ENCODE data around the gene ITGB6. TPM values are rescaled to one million over a fixed set of nuclear protein-coding genes. Genes with fewer than 3 reads are reported as not detected.

The ITGB6 gene
- total and polyA plus RNA-seq, 4 experiments from 2014 or later: not detected

DNA sequence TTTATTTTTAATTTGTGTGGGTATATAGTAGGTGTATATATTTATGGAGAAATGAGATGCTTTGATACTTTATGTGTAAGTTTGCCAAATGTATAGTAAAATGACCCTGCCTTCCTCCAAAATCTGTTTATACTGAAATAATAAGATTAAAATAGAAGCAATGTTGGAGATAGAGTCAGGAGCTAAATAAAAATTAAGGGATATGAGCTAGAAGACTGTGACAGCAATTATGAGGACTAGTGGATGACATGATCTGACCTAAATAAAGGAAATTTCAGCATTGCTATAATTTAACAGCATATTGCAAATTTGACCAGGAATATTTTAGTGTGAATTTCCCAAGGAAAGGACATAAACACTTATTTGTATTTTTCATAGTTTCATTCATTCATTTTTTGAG, 60.7 kb downstream of the ITGB6 start:
- H3K9me3 Mint-ChIP-seq: peaks cover 0 to 2% (median 0%) of the 10 kb centered on the region in 8 donors
- Histone ChIP-seq H3K9me3 (ENCODE audit: control insufficient read depth in 1 of 2, low read length in 2 of 2) (no peaks in the 10 kb centered on the region), H3K4me1 (ENCODE audit: insufficient read depth, low read length) (no peaks in the 10 kb centered on the region), H3K4me3 (ENCODE audit: low read length in 2 of 2) (no peak overlapping the region), H3K27ac (ENCODE audit: low read depth, low read length) (no peak overlapping the region), H3K36me3 (ENCODE audit: insufficient read depth, low read length) (no peaks in the 10 kb centered on the region), H3K27me3 (ENCODE audit: insufficient read depth, low read length) (no peaks in the 10 kb centered on the region)
- H3K4me3 Mint-ChIP-seq: no peak overlapping the region
- H3K4me1 Mint-ChIP-seq: no peaks in the 10 kb centered on the region
- no peak for DNase-seq
- peaks cover 4 to 10% of the 10 kb centered on the region in 2 donors for H3K27me3 Mint-ChIP-seq
- intact Hi-C loops (cut with micrococcal nuclease): no loop called here
- ChIA-PET POLR2A (ENCODE audit: partially characterized antibody) (no interaction called here), CTCF (ENCODE audit: partially characterized antibody) (no interaction called here)
- no peak overlapping the region for H3K27ac Mint-ChIP-seq
- no peaks in the 10 kb centered on the region for H3K36me3 Mint-ChIP-seq

DNA sequence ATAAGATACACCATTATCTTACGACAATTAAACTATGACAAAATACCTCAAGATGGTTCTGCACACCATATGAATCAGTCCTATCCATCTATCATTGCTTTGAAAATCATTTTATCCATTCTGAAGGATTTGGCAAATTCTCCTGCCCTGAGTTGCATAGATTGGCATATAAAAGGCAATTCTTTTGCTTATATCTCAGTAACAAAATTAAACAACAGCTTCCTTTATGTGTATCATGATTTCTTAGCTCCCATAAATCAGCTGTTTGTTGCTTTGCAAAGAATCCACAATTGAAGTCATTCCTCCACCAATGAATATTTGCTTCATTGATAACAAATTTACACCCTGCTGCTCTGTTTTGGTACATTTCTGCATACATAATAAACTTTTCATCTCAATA, 61.7 kb downstream of the ITGB6 start:
- POLR2A ChIA-PET (ENCODE audit: partially characterized antibody): no interaction called here
- Histone ChIP-seq H3K4me3 (ENCODE audit: low read length in 2 of 2) (no peak overlapping the region), H3K27ac (ENCODE audit: low read depth, low read length) (no peak overlapping the region), H3K36me3 (ENCODE audit: insufficient read depth, low read length) (no peaks in the 10 kb centered on the region), H3K9me3 (ENCODE audit: control insufficient read depth in 1 of 2, low read length in 2 of 2) (no peaks in the 10 kb centered on the region), H3K4me1 (ENCODE audit: insufficient read depth, low read length) (no peaks in the 10 kb centered on the region), H3K27me3 (ENCODE audit: insufficient read depth, low read length) (no peaks in the 10 kb centered on the region)
- CTCF ChIA-PET (ENCODE audit: partially characterized antibody): no interaction called here
- no peaks in the 10 kb centered on the region for H3K4me1 Mint-ChIP-seq
- intact Hi-C loops (cut with micrococcal nuclease): no loop called here
- peaks cover 0 to 3% (median 0%) of the 10 kb centered on the region in 8 donors for H3K9me3 Mint-ChIP-seq
- H3K27ac Mint-ChIP-seq: no peak overlapping the region
- no peak for DNase-seq
- peaks cover 8 to 16% of the 10 kb centered on the region in 2 donors for H3K27me3 Mint-ChIP-seq
- no peaks in the 10 kb centered on the region for H3K36me3 Mint-ChIP-seq
- no peak overlapping the region for H3K4me3 Mint-ChIP-seq

DNA sequence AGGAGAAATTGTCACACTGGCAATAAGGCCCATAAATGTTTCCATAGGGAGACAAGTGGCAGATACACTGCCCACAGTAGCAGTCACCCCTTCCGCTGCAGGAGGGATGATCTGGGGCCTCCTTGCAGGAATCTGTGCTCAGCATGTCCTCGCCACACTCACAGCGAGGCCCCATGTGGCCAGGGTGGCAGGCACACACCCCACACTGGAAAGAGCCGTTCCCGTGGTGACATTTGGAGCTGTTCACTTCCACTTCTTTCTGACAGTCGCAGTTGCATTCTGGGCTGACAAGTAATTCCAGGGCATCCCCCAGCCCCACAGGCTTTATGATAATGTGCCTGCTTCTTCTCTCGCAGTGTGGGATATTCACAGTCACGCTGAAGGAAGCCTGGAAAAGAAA, 62.6 kb downstream of the ITGB6 start:
- no peak overlapping the region for H3K27ac ChIP-seq (ENCODE audit: low read depth, low read length)
- H3K9me3 ChIP-seq (ENCODE audit: control insufficient read depth in 1 of 2, low read length in 2 of 2): no peaks in the 10 kb centered on the region
- H3K4me1 ChIP-seq (ENCODE audit: insufficient read depth, low read length): no peaks in the 10 kb centered on the region
- intact Hi-C loops (cut with micrococcal nuclease): no loop called here
- no peak overlapping the region for H3K4me3 ChIP-seq (ENCODE audit: low read length in 2 of 2)
- Mint-ChIP-seq H3K27ac (no peak overlapping the region), H3K4me1 (no peaks in the 10 kb centered on the region), H3K4me3 (no peak overlapping the region), H3K9me3 (peaks cover 0 to 3% (median 0%) of the 10 kb centered on the region in 8 donors), H3K36me3 (no peaks in the 10 kb centered on the region), H3K27me3 (peaks cover 8 to 16% of the 10 kb centered on the region in 2 donors)
- no peak for DNase-seq
- no peaks in the 10 kb centered on the region for H3K27me3 ChIP-seq (ENCODE audit: insufficient read depth, low read length)
- POLR2A ChIA-PET (ENCODE audit: partially characterized antibody): no interaction called here
- CTCF ChIA-PET (ENCODE audit: partially characterized antibody): no interaction called here
- H3K36me3 ChIP-seq (ENCODE audit: insufficient read depth, low read length): no peaks in the 10 kb centered on the region

DNA sequence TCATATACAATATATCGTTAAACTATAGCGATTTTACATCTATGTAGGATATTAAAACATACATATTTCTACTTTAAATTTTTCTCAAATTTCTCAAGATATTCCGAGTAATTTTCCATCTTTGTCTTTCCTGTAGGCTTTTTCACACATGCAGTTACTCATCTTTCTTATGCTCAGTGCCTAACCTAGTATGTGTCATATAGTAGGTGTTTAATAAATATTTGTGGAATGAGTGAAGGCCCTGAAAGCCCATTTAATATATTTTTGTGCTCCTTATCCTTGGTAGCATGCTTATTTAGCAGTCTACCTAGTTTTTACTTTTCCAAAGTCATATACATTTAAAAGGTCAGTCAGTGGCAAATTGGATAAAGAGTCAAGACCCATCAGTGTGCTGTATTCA, 67.3 kb downstream of the ITGB6 start:
- intact Hi-C loops (cut with micrococcal nuclease): no loop called here
- Histone ChIP-seq H3K4me1 (ENCODE audit: insufficient read depth, low read length) (no peaks in the 10 kb centered on the region), H3K4me3 (ENCODE audit: low read length in 2 of 2) (no peak overlapping the region), H3K27me3 (ENCODE audit: insufficient read depth, low read length) (no peaks in the 10 kb centered on the region), H3K36me3 (ENCODE audit: insufficient read depth, low read length) (no peaks in the 10 kb centered on the region), H3K27ac (ENCODE audit: low read depth, low read length) (no peak overlapping the region), H3K9me3 (ENCODE audit: control insufficient read depth in 1 of 2, low read length in 2 of 2) (no peaks in the 10 kb centered on the region)
- ChIA-PET POLR2A (ENCODE audit: partially characterized antibody) (no interaction called here), CTCF (ENCODE audit: partially characterized antibody) (no interaction called here)
- Mint-ChIP-seq H3K4me3 (no peak overlapping the region), H3K4me1 (no peaks in the 10 kb centered on the region), H3K27ac (no peak overlapping the region), H3K27me3 (peaks cover 16 to 17% of the 10 kb centered on the region in 2 donors), H3K36me3 (no peaks in the 10 kb centered on the region), H3K9me3 (peaks cover 0 to 3% (median 0%) of the 10 kb centered on the region in 8 donors)
- no peak for DNase-seq

DNA sequence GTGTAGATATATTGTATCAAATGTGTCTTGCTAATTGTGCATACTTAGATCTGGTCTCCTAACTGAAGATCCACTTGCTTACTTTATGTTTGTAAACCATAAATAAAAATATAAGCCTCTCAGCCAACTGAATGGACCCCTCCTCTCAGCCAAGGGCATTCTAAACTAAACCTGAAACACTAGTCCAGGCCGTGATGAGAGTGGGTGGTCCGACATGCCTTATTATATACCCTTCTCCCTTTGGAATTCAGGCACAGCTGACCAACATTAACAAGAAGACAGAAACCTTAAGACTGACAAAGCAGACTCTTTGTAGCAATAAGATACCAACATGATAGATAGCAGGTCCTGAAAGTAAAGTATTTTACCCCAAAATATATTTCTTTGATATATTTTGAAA, 73.3 kb downstream of the ITGB6 start:
- POLR2A ChIA-PET (ENCODE audit: partially characterized antibody): no interaction called here
- H3K9me3 Mint-ChIP-seq: peaks cover 0 to 3% (median 0%) of the 10 kb centered on the region in 8 donors
- H3K36me3 Mint-ChIP-seq: no peaks in the 10 kb centered on the region

DNA sequence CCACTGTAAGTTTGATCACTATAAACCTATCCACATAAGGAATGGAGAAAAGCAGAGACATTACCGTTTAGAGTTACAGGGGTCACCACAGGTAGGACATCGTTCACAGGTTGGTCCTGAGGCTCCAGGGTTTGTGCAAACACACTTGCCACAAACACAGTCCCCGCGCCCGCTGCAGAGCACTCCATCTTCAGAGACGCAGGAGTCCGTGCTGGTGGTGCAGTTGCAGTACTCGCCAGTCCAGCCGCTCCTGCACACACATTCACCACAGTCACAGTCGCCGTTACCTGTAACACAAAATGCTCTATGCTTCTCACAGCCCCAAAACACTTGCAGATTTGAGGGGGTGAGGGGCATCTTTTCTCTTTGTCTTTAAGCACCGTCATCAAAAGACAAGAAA, 73.8 kb downstream of the ITGB6 start:
- no peak overlapping the region for H3K27ac ChIP-seq (ENCODE audit: low read depth, low read length)
- intact Hi-C loops (cut with micrococcal nuclease): no loop called here
- ChIA-PET POLR2A (ENCODE audit: partially characterized antibody) (no interaction called here), CTCF (ENCODE audit: partially characterized antibody) (no interaction called here)
- no peaks in the 10 kb centered on the region for H3K36me3 ChIP-seq (ENCODE audit: insufficient read depth, low read length)
- H3K27me3 Mint-ChIP-seq: peaks cover 12 to 20% of the 10 kb centered on the region in 2 donors
- H3K4me1 Mint-ChIP-seq: no peaks in the 10 kb centered on the region
- H3K27ac Mint-ChIP-seq: no peak overlapping the region
- no peak for DNase-seq
- H3K27me3 ChIP-seq (ENCODE audit: insufficient read depth, low read length): no peaks in the 10 kb centered on the region
- H3K9me3 Mint-ChIP-seq: peaks cover 0 to 3% (median 0%) of the 10 kb centered on the region in 8 donors
- H3K4me3 Mint-ChIP-seq: no peak overlapping the region
- H3K4me3 ChIP-seq (ENCODE audit: low read length in 2 of 2): no peak overlapping the region
- no peaks in the 10 kb centered on the region for H3K4me1 ChIP-seq (ENCODE audit: insufficient read depth, low read length)
- no peaks in the 10 kb centered on the region for H3K36me3 Mint-ChIP-seq
- no peaks in the 10 kb centered on the region for H3K9me3 ChIP-seq (ENCODE audit: control insufficient read depth in 1 of 2, low read length in 2 of 2)

More for the DNA sequence above, 73.3 kb downstream of the ITGB6 start:
- peaks cover 13 to 20% of the 10 kb centered on the region in 2 donors for H3K27me3 Mint-ChIP-seq
- no peak overlapping the region for H3K27ac ChIP-seq (ENCODE audit: low read depth, low read length)
- no peaks in the 10 kb centered on the region for H3K4me1 ChIP-seq (ENCODE audit: insufficient read depth, low read length)
- no peak overlapping the region for H3K27ac Mint-ChIP-seq
- DNase-seq: no peak
- no peaks in the 10 kb centered on the region for H3K27me3 ChIP-seq (ENCODE audit: insufficient read depth, low read length)
- H3K4me3 Mint-ChIP-seq: no peak overlapping the region
- no peaks in the 10 kb centered on the region for H3K9me3 ChIP-seq (ENCODE audit: control insufficient read depth in 1 of 2, low read length in 2 of 2)
- no peaks in the 10 kb centered on the region for H3K4me1 Mint-ChIP-seq
- intact Hi-C loops (cut with micrococcal nuclease): no loop called here
- H3K36me3 ChIP-seq (ENCODE audit: insufficient read depth, low read length): no peaks in the 10 kb centered on the region
- no peak overlapping the region for H3K4me3 ChIP-seq (ENCODE audit: low read length in 2 of 2)
- CTCF ChIA-PET (ENCODE audit: partially characterized antibody): no interaction called here

DNA sequence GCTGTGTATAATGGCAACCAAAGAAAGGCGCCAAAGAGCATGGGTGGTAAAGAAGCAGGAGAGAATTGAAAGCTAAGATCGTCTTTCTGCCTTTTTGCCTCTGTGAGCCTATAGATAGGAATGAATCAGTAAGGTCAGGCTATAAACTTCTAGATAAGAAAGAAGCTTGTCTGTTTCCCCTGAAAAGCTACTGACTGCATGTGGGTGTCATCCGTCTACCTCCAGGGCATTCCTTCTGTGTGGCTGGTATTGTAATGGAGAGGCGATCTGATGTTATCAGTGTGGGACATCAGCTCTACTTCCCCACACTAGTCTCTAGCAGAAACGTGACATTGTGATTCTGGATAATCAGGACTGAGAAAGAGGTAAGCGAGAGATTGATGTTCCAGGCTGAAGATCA, 74.2 kb downstream of the ITGB6 start:
- H3K9me3 Mint-ChIP-seq: peaks cover 0 to 3% (median 0%) of the 10 kb centered on the region in 8 donors
- H3K4me3 Mint-ChIP-seq: no peak overlapping the region
- H3K4me1 ChIP-seq (ENCODE audit: insufficient read depth, low read length): no peaks in the 10 kb centered on the region
- H3K4me1 Mint-ChIP-seq: no peaks in the 10 kb centered on the region
- no peaks in the 10 kb centered on the region for H3K27me3 ChIP-seq (ENCODE audit: insufficient read depth, low read length)
- H3K36me3 Mint-ChIP-seq: no peaks in the 10 kb centered on the region
- intact Hi-C loops (cut with micrococcal nuclease): no loop called here
- peaks cover 8 to 20% of the 10 kb centered on the region in 2 donors for H3K27me3 Mint-ChIP-seq
- H3K27ac ChIP-seq (ENCODE audit: low read depth, low read length): no peak overlapping the region
- H3K27ac Mint-ChIP-seq: no peak overlapping the region
- POLR2A ChIA-PET (ENCODE audit: partially characterized antibody): no interaction called here
- H3K36me3 ChIP-seq (ENCODE audit: insufficient read depth, low read length): no peaks in the 10 kb centered on the region
- no peak overlapping the region for H3K4me3 ChIP-seq (ENCODE audit: low read length in 2 of 2)
- CTCF ChIA-PET (ENCODE audit: partially characterized antibody): no interaction called here
- no peak for DNase-seq
- H3K9me3 ChIP-seq (ENCODE audit: control insufficient read depth in 1 of 2, low read length in 2 of 2): no peaks in the 10 kb centered on the region

- H3K9me3 ChIP-seq (ENCODE audit: control insufficient read depth in 1 of 2, low read length in 2 of 2): no peaks in the 10 kb centered on the region
- peaks cover 0 to 3% (median 0%) of the 10 kb centered on the region in 8 donors for H3K9me3 Mint-ChIP-seq
- no peaks in the 10 kb centered on the region for H3K4me1 Mint-ChIP-seq
- CTCF ChIA-PET (ENCODE audit: partially characterized antibody): no interaction called here
- no peaks in the 10 kb centered on the region for H3K4me1 ChIP-seq (ENCODE audit: insufficient read depth, low read length)
- H3K27me3 ChIP-seq (ENCODE audit: insufficient read depth, low read length): no peaks in the 10 kb centered on the region
- no peak overlapping the region for H3K4me3 ChIP-seq (ENCODE audit: low read length in 2 of 2)
- no peak overlapping the region for H3K27ac Mint-ChIP-seq
- H3K36me3 Mint-ChIP-seq: no peaks in the 10 kb centered on the region
- H3K4me3 Mint-ChIP-seq: no peak overlapping the region
- H3K36me3 ChIP-seq (ENCODE audit: insufficient read depth, low read length): no peaks in the 10 kb centered on the region
- H3K27ac ChIP-seq (ENCODE audit: low read depth, low read length): no peak overlapping the region
- H3K27me3 Mint-ChIP-seq: peaks cover 8 to 20% of the 10 kb centered on the region in 2 donors
- DNase-seq: no peak
- POLR2A ChIA-PET (ENCODE audit: partially characterized antibody): no interaction called here
- intact Hi-C loops (cut with micrococcal nuclease): no loop called here
Measured at GRCh38 chr2:160125366-160125765, 74.7 kb downstream of the ITGB6 start.

All from CD4-positive, alpha-beta memory T cell (primary cell).